ENCODE data around the gene SPINK2.

DNA sequence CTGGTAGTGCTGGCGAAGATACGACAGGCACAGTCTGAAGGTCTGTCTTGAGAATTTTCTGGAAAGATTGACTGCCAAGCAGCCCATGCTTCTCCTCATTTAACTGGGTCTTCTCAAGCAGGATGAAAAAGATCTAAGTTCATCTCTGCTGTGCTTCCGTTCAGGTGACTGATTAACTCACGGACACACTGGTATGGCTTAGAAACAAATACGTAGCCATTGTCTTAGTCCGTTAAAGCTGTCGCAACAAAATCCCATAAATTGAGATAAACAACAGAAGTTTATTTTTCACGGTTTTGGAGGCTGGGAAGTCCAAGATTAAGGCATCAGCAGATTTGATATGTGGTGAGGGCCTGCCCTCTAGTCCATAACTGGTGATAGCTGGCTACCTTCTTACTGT, 39.5 kb downstream of the SPINK2 start:
- TF ChIP-seq, protein P1, sequence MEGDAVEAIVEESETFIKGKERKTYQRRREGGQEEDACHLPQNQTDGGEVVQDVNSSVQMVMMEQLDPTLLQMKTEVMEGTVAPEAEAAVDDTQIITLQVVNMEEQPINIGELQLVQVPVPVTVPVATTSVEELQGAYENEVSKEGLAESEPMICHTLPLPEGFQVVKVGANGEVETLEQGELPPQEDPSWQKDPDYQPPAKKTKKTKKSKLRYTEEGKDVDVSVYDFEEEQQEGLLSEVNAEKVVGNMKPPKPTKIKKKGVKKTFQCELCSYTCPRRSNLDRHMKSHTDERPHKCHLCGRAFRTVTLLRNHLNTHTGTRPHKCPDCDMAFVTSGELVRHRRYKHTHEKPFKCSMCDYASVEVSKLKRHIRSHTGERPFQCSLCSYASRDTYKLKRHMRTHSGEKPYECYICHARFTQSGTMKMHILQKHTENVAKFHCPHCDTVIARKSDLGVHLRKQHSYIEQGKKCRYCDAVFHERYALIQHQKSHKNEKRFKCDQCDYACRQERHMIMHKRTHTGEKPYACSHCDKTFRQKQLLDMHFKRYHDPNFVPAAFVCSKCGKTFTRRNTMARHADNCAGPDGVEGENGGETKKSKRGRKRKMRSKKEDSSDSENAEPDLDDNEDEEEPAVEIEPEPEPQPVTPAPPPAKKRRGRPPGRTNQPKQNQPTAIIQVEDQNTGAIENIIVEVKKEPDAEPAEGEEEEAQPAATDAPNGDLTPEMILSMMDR (IDR thresholded peaks at IDR 0.05) = no peak
- TF ChIP-seq POLR2A (IDR thresholded peaks at IDR 0.05) = no peak

All from heart left ventricle (tissue), 13 donors.